HEK293T (cell line): ENCODE measurements around the gene CLEC4A.
"Not testable (repeated sequence)": the region's sequence is repeated elsewhere in the genome, so short reads cannot be mapped to it uniquely, and the experiment has no call there.

Experiments used
- CTCF ChIA-PET: fragments of 350-600 bp; formaldehyde crosslinking; extraction: SDS; loops from one replicate; lab custom pipeline; 2021; ENCODE audit warnings: antibody characterized with exemption, inconsistent platforms; lab: Yijun Ruan, JAX
- POLR2A ChIA-PET: fragments of 350-600 bp; formaldehyde crosslinking; extraction: SDS; loops from one replicate; lab custom pipeline; 2020; ENCODE audit warnings: antibody characterized with exemption, inconsistent platforms; lab: Yijun Ruan, JAX
- DNase-seq: peaks from one replicate; pipeline ENCODE4 v3.0.0; 2012; ENCODE audit warnings: mixed read lengths; ENCODE audit errors: extremely low spot score
- ARNT ChIP-seq: fragments of 450-650 bp; IDR thresholded peaks from 2 replicates; pipeline ENCODE4 v1.6.1; 2017; ENCODE audit warnings: mild to moderate bottlenecking
- CTBP1 ChIP-seq: fragments of 450-650 bp; IDR thresholded peaks from 2 replicates; pipeline ENCODE4 v1.6.1; 2016; ENCODE audit warnings: borderline replicate concordance
- ELF4 ChIP-seq: fragments of 450-650 bp; IDR thresholded peaks from 2 replicates; pipeline ENCODE4 v1.6.1; 2017; ENCODE audit warnings: antibody characterized with exemption
- FOXK2 ChIP-seq: fragments of 450-650 bp; IDR thresholded peaks from 2 replicates; pipeline ENCODE4 v1.6.1; 2016; ENCODE audit warnings: mild to moderate bottlenecking
- FOXM1 ChIP-seq: fragments of 450-650 bp; IDR thresholded peaks from 2 replicates; pipeline ENCODE4 v1.6.1; 2017; ENCODE audit warnings: mild to moderate bottlenecking, borderline replicate concordance
- HDGF ChIP-seq: fragments of 450-650 bp; IDR thresholded peaks from 2 replicates; pipeline ENCODE4 v1.6.1; 2017; ENCODE audit warnings: antibody characterized with exemption, borderline replicate concordance
- L3MBTL2 ChIP-seq: fragments of 450-650 bp; conservative IDR thresholded peaks from 2 replicates; pipeline ENCODE4 v1.6.1; 2016; ENCODE audit warnings: mild to moderate bottlenecking
- SUZ12 ChIP-seq: fragments of 450-650 bp; IDR thresholded peaks from 2 replicates; pipeline ENCODE4 v1.6.1; 2016; ENCODE audit warnings: mild to moderate bottlenecking

The CLEC4A gene

DNA sequence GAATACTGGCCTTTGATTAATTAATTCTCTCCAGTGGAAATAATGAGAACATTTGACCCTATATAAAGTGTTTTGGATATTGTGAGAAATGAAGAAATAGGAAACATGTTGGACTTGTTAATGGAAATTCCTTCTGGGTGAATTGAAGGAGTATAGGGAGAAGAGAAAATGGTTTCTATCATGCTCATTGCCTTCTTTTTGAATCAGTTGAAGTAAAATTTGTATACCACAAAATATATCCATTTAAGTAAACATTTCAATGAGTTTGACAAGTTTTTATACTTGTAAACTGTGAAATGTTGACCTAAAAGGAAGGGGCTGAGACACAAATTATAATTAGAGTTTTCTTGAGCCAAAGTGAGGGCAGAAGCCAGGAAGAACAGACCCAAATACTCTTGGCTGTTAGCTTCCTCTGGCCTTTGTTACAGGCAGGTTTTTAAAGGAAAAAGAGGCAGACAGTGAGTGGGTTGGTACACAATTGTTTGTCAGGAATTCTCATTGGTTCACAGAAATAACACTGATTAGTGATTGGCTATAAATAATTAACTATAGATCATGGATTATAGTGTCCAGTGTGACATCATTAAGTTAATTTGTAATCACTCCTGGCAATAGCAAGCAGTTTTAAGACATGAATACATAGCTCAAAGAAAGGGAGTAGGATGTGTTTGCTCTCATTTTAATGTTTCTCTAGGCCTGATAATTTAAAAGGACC, 34.2 kb downstream of the CLEC4A start:
- ChIA-PET CTCF (interaction anchor here (0.7 kb wide), 1 partner anchor 112 kb away, joined by 3 read pairs; no protein-coding TSS in a partner anchor), POLR2A (no interaction called here)
- TF ChIP-seq ELF4 (no peak), L3MBTL2 (no peak), CTBP1 (no peak), FOXM1 (no peak), HDGF (no peak), ARNT (no peak), FOXK2 (no peak), SUZ12 (no peak)
- DNase-seq = no peak

- POLR2A ChIA-PET, CTCF ChIA-PET, DNase-seq: not testable (repeated sequence)
Measured at GRCh38 chr12:8172911-8173310, 49.5 kb downstream of the CLEC4A start.

GRCh38 chr12:8179989-8180585, 56.7 kb downstream of the CLEC4A start:
- CTCF ChIA-PET, POLR2A ChIA-PET: not testable (repeated sequence)
- DNase-seq = peak; percentile 52

- DNase-seq, POLR2A ChIA-PET: not testable (repeated sequence)
- CTCF ChIA-PET = interaction anchor here (0.6 kb wide), 2 partner anchors 55 to 73 kb away, joined by 3 read pairs; no protein-coding TSS in a partner anchor
Measured at GRCh38 chr12:8181271-8181670, 57.9 kb downstream of the CLEC4A start.

GRCh38 chr12:8182923-8183322, 59.5 kb downstream of the CLEC4A start:
- DNase-seq, POLR2A ChIA-PET, CTCF ChIA-PET: not testable (repeated sequence)

- DNase-seq, CTCF ChIA-PET, POLR2A ChIA-PET: not testable (repeated sequence)
Measured at GRCh38 chr12:8183346-8183745, 59.9 kb downstream of the CLEC4A start.

DNA sequence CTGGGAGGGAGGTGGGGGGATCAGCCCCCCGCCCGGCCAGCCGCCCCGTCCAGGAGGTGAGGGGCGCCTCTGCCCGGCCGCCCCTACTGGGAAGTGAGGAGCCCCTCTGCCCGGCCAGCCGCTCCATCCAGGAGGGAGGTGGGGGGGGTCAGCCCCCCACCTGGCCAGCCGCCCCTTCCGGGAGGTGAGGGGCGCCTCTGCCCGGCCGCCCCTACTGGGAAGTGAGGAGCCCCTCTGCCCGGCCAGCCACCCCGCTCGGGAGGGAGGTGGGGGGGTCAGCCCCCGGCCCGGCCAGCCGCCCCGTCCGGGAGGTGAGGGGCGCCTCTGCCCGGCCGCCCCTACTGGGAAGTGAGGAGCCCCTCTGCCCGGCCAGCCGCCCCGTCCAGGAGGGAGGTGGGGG, 60.8 kb downstream of the CLEC4A start:
- CTCF ChIA-PET, POLR2A ChIA-PET, DNase-seq: not testable (repeated sequence)

GRCh38 chr12:8188088-8188487, 64.7 kb downstream of the CLEC4A start:
- POLR2A ChIA-PET, DNase-seq, CTCF ChIA-PET: not testable (repeated sequence)
